ENCODE measurements around the gene FAM181A. TPM values are rescaled to one million over a fixed set of nuclear protein-coding genes. Genes with fewer than 3 reads are reported as not detected.

FAM181A gene
- total and polyA plus RNA-seq, 9 donors = 0.37 to 4.9 (median 0.82) TPM; not detected in 4

GRCh38 chr14:93895023-93895604, 32.0 kb upstream of the FAM181A start:
- 82 to 92% (median 89%) methylated on average over 9 of the region's 9 CpGs for WGBS, 3 donors
- intact Hi-C loops (cut with DNase I) = loop anchor here in 2 of 4 donors (10.0 kb wide), 2 partner anchors 100 to 240 kb away; no protein-coding TSS in a partner anchor

GRCh38 chr14:93897476-93897845, 29.7 kb upstream of the FAM181A start:
- no peaks in the 10 kb centered on the region for H3K36me3 ChIP-seq
- peaks cover 3% of the 10 kb centered on the region for H3K4me1 ChIP-seq (ENCODE audit: insufficient read depth)
- no peaks in the 10 kb centered on the region for H3K27me3 ChIP-seq
- intact Hi-C loops (cut with DNase I) = loop anchor here in 2 of 4 donors (10.0 kb wide), 2 partner anchors 103 to 243 kb away; no protein-coding TSS in a partner anchor
- 83 to 89% (median 87%) methylated on average over 5 of the region's 5 CpGs for WGBS, 3 donors
- H3K4me3 ChIP-seq = no peak overlapping the region
- DNase-seq = no peak
- no peak overlapping the region for H3K27ac ChIP-seq
- no peak for TF ChIP-seq CTCF (IDR thresholded peaks at IDR 0.05)
- TF ChIP-seq EP300 (IDR thresholded peaks at IDR 0.05) = no peak
- no peak for TF ChIP-seq POLR2A (IDR thresholded peaks at IDR 0.05)
- H3K9me3 ChIP-seq = no peaks in the 10 kb centered on the region

More at GRCh38 chr14:93895023-93895604, 32.0 kb upstream of the FAM181A start:
- H3K4me1 ChIP-seq (ENCODE audit: insufficient read depth) = peaks cover 3% of the 10 kb centered on the region
- no peaks in the 10 kb centered on the region for H3K36me3 ChIP-seq
- no peak overlapping the region for H3K4me3 ChIP-seq
- H3K27me3 ChIP-seq = no peaks in the 10 kb centered on the region
- TF ChIP-seq POLR2A (IDR thresholded peaks at IDR 0.05) (no peak), EP300 (IDR thresholded peaks at IDR 0.05) (no peak), CTCF (IDR thresholded peaks at IDR 0.05) (no peak)
- no peak for DNase-seq
- no peak overlapping the region for H3K27ac ChIP-seq
- no peaks in the 10 kb centered on the region for H3K9me3 ChIP-seq

- intact Hi-C loops (cut with DNase I) = loop anchor here in 2 of 4 donors (10.0 kb wide), 2 partner anchors 103 to 243 kb away; no protein-coding TSS in a partner anchor
- WGBS, 3 donors = 86 to 87% (median 86%) methylated on average over 15 of the region's 15 CpGs
These were observed 29.0 kb upstream of the FAM181A start for GRCh38 chr14:93898081-93898611.

GRCh38 chr14:93898731-93899130, 28.4 kb upstream of the FAM181A start:
- no peaks in the 10 kb centered on the region for H3K36me3 ChIP-seq
- 92 to 96% (median 93%) methylated on average over 4 to 5 of the region's 5 CpGs for WGBS, 3 donors
- H3K9me3 ChIP-seq = no peaks in the 10 kb centered on the region
- no peaks in the 10 kb centered on the region for H3K4me1 ChIP-seq (ENCODE audit: insufficient read depth)
- H3K4me3 ChIP-seq = no peak overlapping the region
- intact Hi-C loops (cut with DNase I) = loop anchor here in 2 of 4 donors (10.0 kb wide), 2 partner anchors 104 to 244 kb away; no protein-coding TSS in a partner anchor
- H3K27me3 ChIP-seq = no peaks in the 10 kb centered on the region
- DNase-seq = no peak
- TF ChIP-seq POLR2A (IDR thresholded peaks at IDR 0.05) (no peak), CTCF (IDR thresholded peaks at IDR 0.05) (no peak), EP300 (IDR thresholded peaks at IDR 0.05) (no peak)
- no peak overlapping the region for H3K27ac ChIP-seq

More at GRCh38 chr14:93898081-93898611, 29.0 kb upstream of the FAM181A start:
- Histone ChIP-seq H3K27me3 (no peaks in the 10 kb centered on the region), H3K9me3 (no peaks in the 10 kb centered on the region), H3K4me3 (no peak overlapping the region), H3K27ac (no peak overlapping the region), H3K36me3 (no peaks in the 10 kb centered on the region), H3K4me1 (ENCODE audit: insufficient read depth) (peaks cover 2% of the 10 kb centered on the region)
- TF ChIP-seq EP300 (IDR thresholded peaks at IDR 0.05) = no peak
- no peak for DNase-seq

- Histone ChIP-seq H3K4me3 (no peak overlapping the region), H3K27ac (no peak overlapping the region), H3K27me3 (no peaks in the 10 kb centered on the region), H3K36me3 (no peaks in the 10 kb centered on the region), H3K9me3 (no peaks in the 10 kb centered on the region), H3K4me1 (ENCODE audit: insufficient read depth) (no peaks in the 10 kb centered on the region)
- intact Hi-C loops (cut with DNase I) = loop anchor here in 1 of 4 donors (5.0 kb wide), 1 partner anchor 250 kb away; no protein-coding TSS in a partner anchor
- 3 to 5% (median 4%) methylated on average over 6 of the region's 6 CpGs for WGBS, 3 donors
- TF ChIP-seq EP300 (IDR thresholded peaks at IDR 0.05) (no peak), CTCF (IDR thresholded peaks at IDR 0.05) (no peak), POLR2A (IDR thresholded peaks at IDR 0.05) (no peak)
- no peak for DNase-seq
These were observed 25.3 kb upstream of the FAM181A start for GRCh38 chr14:93901813-93902212.
